Ovary (tissue), 9 donors: ENCODE results near the gene TYW5. TPM values are rescaled to one million over a fixed set of nuclear protein-coding genes. Genes with fewer than 3 reads are reported as not detected.

Experiments
- DNase-seq, 5 donors: peaks; one replicate each; pipeline ENCODE4 v3.0.0-alpha.2; 2019 to 2020
- H3K27ac ChIP-seq, 2 donors: fragments of 200-600 bp; one replicate each; pipeline versions ENCODE4 v1.5.1 to v1.8.0; 2019 to 2022
- H3K27me3 ChIP-seq: fragments of 200-600 bp; one replicate; pipeline ENCODE4 v1.8.0; 2022
- H3K36me3 ChIP-seq: fragments of 200-600 bp; sonication (generic); one replicate; pipeline ENCODE4 v1.5.1; 2019
- H3K4me1 ChIP-seq: one replicate; pipeline ENCODE4 v1.8.1; 2013; ENCODE audit warnings: mild to moderate bottlenecking, moderate library complexity; ENCODE audit not compliant: insufficient read depth
- H3K4me3 ChIP-seq: fragments of 200-600 bp; sonication (generic); one replicate; pipeline ENCODE4 v1.5.1; 2017
- H3K9me3 ChIP-seq, 2 donors: fragments of 200-600 bp in 1 of 2; sonication (generic) in 1 of 2; one replicate each; pipeline versions ENCODE4 v1.5.1 to v1.8.1; 2013 to 2019; ENCODE audit warnings: mild to moderate bottlenecking in 1 of 2, moderate library complexity in 1 of 2
- EP300 ChIP-seq: sonication (generic); formaldehyde crosslinking; IDR thresholded peaks from one replicate; pipeline ENCODE4 v1.6.1; 2017; ENCODE audit warnings: antibody characterized with exemption
- POLR2A ChIP-seq: fragments of 450-650 bp; IDR thresholded peaks from one replicate; pipeline ENCODE4 v1.6.1; 2017; ENCODE audit warnings: antibody characterized with exemption, mild to moderate bottlenecking, moderate library complexity
- WGBS, 3 donors: extraction: QIAGEN DNeasy Blood & Tissue Kit in 1 of 3; methylation state at CpG; one replicate each; pipeline versions ENCODE4 v1.1.5 to v1.1.7; 2013 to 2017; 5-methylcytosine and 5-hydroxymethylcytosine counted together
- intact Hi-C, 4 donors: fragments of 100-400 bp; cut with DNase I; formaldehyde crosslinking; loops; one replicate each; pipeline versions ENCODE4 v1.11.0 to v1.15.1; 2022 to 2023
- polyA plus RNA-seq, 2 donors: library from polyadenylated mRNA; stranded (reverse); fragments of 200-250 nt in 1 of 2; fragments of 350-450 nt in 1 of 2; fragmentation: Illumina TruSeq in 1 of 2; extraction: RNeasy Lipid Tissue Mini Kit (QIAGEN cat#74804) in 1 of 2; gene quantifications; one replicate each; pipeline ENCODE4 v1.2.3, GENCODE V29; 2013 to 2014
- total RNA-seq, 7 donors: library from RNA; depleted of rRNA in 2 of 7; stranded (reverse); fragments of >200 nt in 2 of 7; fragmentation: NEBNext Ultra II Directional in 3 of 7; extraction: Animal tissue kit (Norgen Biotek cat#: 25700) in 3 of 7; gene quantifications; one replicate each; pipeline versions ENCODE4 v1.1.0 to v1.2.4, GENCODE V29; 2016 to 2023
- TF ChIP-seq, protein P1 (sequence below), 3 donors: fragments of 450-650 bp in 2 of 3; fragments of 200-600 bp in 1 of 3; IDR thresholded peaks; one replicate each; pipeline versions ENCODE4 v1.5.1 to v1.8.0; 2016 to 2022; ENCODE audit warnings: antibody characterized with exemption in 3 of 3, mild to moderate bottlenecking in 1 of 3
- donor health status: DM: no; HTN: no; CAD: no; lungs with moderate emphysema.
- donor health status: DM: no; HTN: no; CAD: no.
- donor health status: Bipolar disorder and iron deficiency.
- donor health status: DM: yes; HTN: yes; CAD: no.
- donor health status: DM: no; HTN: no; CAD: no.
- donor health status: DM: yes; HTN: yes; CAD: no.

The TYW5 gene
- total and polyA plus RNA-seq, 9 donors, result 2.8 to 7.5 (median 5.7) TPM

DNA sequence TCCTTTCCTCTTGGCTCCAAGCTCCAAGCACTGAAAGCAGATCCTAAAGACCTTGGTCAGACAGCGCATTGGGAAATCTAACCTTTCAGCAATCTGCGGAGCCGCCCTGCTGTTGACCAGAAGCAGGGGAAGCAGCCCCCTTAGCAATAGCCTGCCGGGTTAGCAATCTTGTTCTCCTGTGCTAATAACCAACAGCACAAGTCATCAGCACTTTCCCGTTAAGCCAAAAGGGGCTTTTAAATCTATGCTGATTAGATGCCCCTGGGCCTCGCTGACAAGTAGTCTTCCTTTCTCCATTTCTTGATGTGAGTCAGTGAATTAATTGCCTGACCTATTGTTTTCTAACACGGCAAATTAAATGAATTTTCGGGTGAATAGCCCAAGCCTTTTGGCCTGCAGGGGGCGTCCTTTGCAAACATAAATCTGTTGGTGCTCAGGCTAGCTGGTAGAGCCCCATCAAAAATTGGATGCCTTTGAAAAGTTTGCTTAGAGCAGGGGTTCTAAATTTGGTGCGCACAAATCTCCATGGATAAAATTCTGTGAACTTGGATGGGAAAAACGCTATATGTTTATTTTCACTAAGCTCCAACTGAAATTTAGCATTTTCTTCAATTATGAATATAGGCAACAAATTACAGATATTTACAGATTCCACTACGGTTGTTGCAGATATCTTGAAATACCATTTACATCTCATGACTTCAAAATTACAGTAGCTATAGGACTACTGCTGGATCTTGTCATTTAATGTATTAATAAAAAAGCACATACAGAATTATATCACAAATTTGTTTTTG is 24.7 kb upstream of the TYW5 start:
- Histone ChIP-seq H3K9me3 (no peaks in the 10 kb centered on the region), H3K27ac (no peak overlapping the region), H3K4me3 (no peak overlapping the region), H3K36me3 (no peaks in the 10 kb centered on the region), H3K4me1 (no peaks in the 10 kb centered on the region), H3K27me3 (no peaks in the 10 kb centered on the region)
- intact Hi-C loops, result loop anchor here (2.0 to 10.0 kb wide), 5 partner anchors 325 to 725 kb away; partner anchors contain the start of gene SPATS2L (in 4 of the 4)
- 10 to 16% (median 12%) methylated on average over 12 of the region's 12 CpGs for WGBS, 3 donors
- TF ChIP-seq, protein P1, sequence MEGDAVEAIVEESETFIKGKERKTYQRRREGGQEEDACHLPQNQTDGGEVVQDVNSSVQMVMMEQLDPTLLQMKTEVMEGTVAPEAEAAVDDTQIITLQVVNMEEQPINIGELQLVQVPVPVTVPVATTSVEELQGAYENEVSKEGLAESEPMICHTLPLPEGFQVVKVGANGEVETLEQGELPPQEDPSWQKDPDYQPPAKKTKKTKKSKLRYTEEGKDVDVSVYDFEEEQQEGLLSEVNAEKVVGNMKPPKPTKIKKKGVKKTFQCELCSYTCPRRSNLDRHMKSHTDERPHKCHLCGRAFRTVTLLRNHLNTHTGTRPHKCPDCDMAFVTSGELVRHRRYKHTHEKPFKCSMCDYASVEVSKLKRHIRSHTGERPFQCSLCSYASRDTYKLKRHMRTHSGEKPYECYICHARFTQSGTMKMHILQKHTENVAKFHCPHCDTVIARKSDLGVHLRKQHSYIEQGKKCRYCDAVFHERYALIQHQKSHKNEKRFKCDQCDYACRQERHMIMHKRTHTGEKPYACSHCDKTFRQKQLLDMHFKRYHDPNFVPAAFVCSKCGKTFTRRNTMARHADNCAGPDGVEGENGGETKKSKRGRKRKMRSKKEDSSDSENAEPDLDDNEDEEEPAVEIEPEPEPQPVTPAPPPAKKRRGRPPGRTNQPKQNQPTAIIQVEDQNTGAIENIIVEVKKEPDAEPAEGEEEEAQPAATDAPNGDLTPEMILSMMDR (IDR thresholded peaks at IDR 0.05), result peak; percentile 67 to 86 (median 84)
- no peak for TF ChIP-seq EP300
- DNase-seq, result peak; percentile 81 to 93 (median 89)

DNA sequence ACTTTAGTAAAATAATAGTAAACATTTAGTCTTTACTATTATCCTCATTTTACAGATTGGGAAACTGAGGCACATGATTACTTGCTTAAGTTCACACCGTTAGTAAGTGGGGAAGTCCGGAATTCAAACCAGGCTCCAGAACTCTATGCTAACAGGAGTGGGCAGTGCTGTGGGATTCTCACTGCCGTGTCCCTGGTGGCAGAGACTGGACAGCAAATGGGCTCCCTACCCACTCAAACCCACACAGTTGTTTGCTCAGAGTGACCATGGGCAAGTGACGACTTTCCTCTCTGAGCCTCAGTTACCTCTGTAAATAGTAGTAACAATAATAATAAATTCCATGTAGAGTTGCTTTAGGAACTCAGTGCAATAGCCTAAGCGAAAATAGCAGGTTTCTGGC is 24.1 kb upstream of the TYW5 start:
- intact Hi-C loops, result loop anchor here in 2 of 4 donors (2.0 to 10.0 kb wide), 3 partner anchors 498 to 725 kb away; no protein-coding TSS in a partner anchor
- Histone ChIP-seq H3K27me3 (no peaks in the 10 kb centered on the region), H3K27ac (no peak overlapping the region), H3K4me3 (no peak overlapping the region), H3K9me3 (no peaks in the 10 kb centered on the region), H3K36me3 (no peaks in the 10 kb centered on the region), H3K4me1 (no peaks in the 10 kb centered on the region)
- TF ChIP-seq POLR2A, result no peak
- 65 to 72% (median 71%) methylated on average over 5 of the region's 5 CpGs for WGBS, 3 donors
- DNase-seq, result no peak

DNA sequence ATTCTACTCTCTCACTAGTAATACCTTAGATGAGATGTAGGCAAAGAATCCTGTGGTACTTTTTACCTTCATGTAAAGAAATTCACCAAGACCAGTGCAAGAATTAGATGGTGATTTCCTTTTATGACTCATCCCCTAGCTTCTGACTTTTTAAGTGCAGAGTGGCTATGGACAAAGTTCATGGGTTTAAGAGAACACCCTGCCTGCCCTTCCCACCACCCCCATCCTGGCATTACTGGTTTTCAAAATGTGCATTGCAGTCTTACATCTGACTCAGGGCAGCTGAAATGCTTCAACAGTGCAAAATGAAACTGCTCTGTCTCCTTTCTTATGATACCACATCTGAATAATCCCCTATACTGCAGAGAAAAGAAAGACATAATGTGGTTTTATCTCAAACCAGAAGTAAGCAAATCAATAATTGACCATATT is 22.7 kb upstream of the TYW5 start:
- H3K4me1 ChIP-seq, result no peaks in the 10 kb centered on the region
- TF ChIP-seq, protein P1 (IDR thresholded peaks at IDR 0.05), result no peak
- TF ChIP-seq EP300, result no peak
- no peak for TF ChIP-seq POLR2A
- no peak overlapping the region for H3K4me3 ChIP-seq

DNA sequence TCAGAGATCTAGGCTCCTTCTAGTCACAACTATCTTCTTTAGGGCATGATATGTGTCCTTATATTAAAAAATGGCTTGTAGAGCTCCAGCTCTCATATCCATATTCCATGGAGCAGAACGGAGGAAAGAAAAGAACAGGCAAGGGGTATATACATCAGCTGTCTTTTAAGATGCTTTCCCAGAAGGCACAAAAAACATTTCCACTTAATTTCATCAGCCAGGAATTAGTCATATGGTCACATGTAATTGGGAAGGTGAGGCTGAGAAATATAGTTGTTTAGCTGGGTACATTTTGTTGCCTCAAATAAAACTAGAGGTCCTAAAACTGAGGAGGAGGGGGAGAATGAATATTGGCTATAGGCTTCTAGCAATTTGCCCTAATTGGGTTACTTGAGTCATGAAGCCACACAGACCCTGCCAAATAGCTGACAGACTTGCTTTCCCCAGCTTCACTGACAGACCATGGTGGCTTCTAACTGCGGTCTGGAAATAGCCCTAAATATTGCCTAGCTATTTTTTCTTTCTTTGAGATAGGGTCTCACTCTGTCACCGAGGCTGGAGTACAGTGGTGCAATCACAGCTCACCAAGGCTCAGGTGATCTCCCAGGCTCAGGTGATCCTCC is 20.1 kb upstream of the TYW5 start:
- WGBS, 3 donors, result 81 to 88% (median 87%) methylated on average over 3 of the region's 3 CpGs
- H3K4me1 ChIP-seq, result no peaks in the 10 kb centered on the region
- TF ChIP-seq POLR2A (no peak), EP300 (no peak)
- TF ChIP-seq, protein P1 (IDR thresholded peaks at IDR 0.05), result no peak
- H3K4me3 ChIP-seq, result no peak overlapping the region
- no peak for DNase-seq
- no peaks in the 10 kb centered on the region for H3K36me3 ChIP-seq
- no peaks in the 10 kb centered on the region for H3K27me3 ChIP-seq
- intact Hi-C loops, result loop anchor here in 1 of 4 donors (5.0 to 10.0 kb wide), 2 partner anchors 502 to 729 kb away; no protein-coding TSS in a partner anchor
- H3K9me3 ChIP-seq, result no peaks in the 10 kb centered on the region
- no peak overlapping the region for H3K27ac ChIP-seq

More for the DNA sequence above, 22.7 kb upstream of the TYW5 start:
- no peak for DNase-seq
- no peaks in the 10 kb centered on the region for H3K27me3 ChIP-seq
- H3K36me3 ChIP-seq, result no peaks in the 10 kb centered on the region
- no peak overlapping the region for H3K27ac ChIP-seq
- intact Hi-C loops, result loop anchor here in 2 of 4 donors (2.0 to 10.0 kb wide), 3 partner anchors 499 to 727 kb away; no protein-coding TSS in a partner anchor
- no peaks in the 10 kb centered on the region for H3K9me3 ChIP-seq
